HL-60 (cell line): ENCODE data around the gene ALKBH6.

Source experiments
- DNase-seq, 2 experiments: peaks; one replicate each; pipeline ENCODE4 v3.0.0-alpha.2; 2010 to 2020; ENCODE audit warnings: low read depth in 1 of 2, low spot score in 1 of 2
- H3K27ac ChIP-seq: fragments of 250-450 bp; sonication (Bioruptor Pico); replicated peaks from 2 replicates; pipeline ENCODE4 v1.5.1; 2020; ENCODE audit warnings: mild to moderate bottlenecking, moderate library complexity
- H3K27me3 ChIP-seq: fragments of 250-450 bp; sonication (Bioruptor Pico); 2 replicates; pipeline ENCODE4 v1.5.1; 2021; ENCODE audit warnings: mild to moderate bottlenecking, moderate library complexity; ENCODE audit not compliant: insufficient read depth, poor library complexity, severe bottlenecking
- H3K4me3 ChIP-seq: replicated peaks from 2 replicates; pipeline ENCODE4 v1.5.1; 2011; ENCODE audit warnings: mild to moderate bottlenecking, control low read depth, low read length; ENCODE audit not compliant: insufficient read depth
- GABPA ChIP-seq: IDR thresholded peaks from 2 replicates; pipeline ENCODE4 v1.6.1; 2012; ENCODE audit warnings: low read depth
- POLR2AphosphoS5 ChIP-seq: IDR thresholded peaks from 2 replicates; pipeline ENCODE4 v1.6.1; 2012; ENCODE audit warnings: low read depth
- SPI1 ChIP-seq: IDR thresholded peaks from 2 replicates; pipeline ENCODE4 v1.6.1; 2012; ENCODE audit warnings: low read depth, mild to moderate bottlenecking, borderline replicate concordance
- TF ChIP-seq, protein P1 (sequence below): IDR thresholded peaks from one replicate; pipeline ENCODE4 v1.5.1; 2011; ENCODE audit warnings: low read length, control low read depth, inconsistent platforms; ENCODE audit not compliant: insufficient read depth
- TF ChIP-seq, protein P2 (sequence below): IDR thresholded peaks from 2 replicates; pipeline ENCODE4 v1.6.1; 2012; ENCODE audit warnings: low read depth; ENCODE audit not compliant: insufficient replicate concordance

ALKBH6 gene

DNA sequence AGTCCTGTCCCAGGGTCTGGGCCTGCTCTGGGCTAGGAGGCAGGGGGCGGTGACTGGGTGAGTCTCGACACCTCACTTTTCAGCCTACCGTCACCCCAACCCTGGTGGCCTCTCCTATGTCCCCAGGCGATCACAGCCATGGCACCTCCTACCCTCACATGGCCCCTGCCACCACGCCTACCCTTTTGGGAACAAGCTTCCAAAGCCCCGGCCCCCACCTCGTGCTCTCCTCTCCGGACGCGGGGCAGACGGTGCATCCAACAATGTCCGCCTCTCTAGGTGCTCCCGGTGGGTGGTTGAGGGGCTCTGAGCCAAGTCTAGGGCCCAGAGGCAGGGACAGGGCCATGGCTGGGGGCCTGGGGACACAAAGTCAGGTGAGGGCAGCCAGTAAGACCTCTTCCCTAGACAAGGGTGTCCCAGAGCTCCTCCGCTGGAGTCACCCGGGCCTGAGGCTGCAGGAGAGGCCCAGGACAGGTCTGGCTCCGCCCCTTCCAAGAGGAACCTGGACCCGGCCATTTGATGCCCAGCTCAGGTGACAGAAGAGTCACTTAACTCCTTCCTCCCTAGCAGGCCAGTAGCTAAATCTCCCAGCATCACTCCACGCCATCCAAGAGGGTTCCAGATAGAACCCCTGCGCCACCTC is 5.6 kb downstream of the ALKBH6 start, which contains the start of gene SYNE4:
Gene SYNE4, minus strand, starts transcription at position 478 of the 643 bp plus-strand sequence. Its CDS starts 132 bp downstream, at position 346.
- no peak for TF ChIP-seq GABPA
- no peak for TF ChIP-seq POLR2AphosphoS5
- TF ChIP-seq SPI1 = no peak
- TF ChIP-seq, protein P1, sequence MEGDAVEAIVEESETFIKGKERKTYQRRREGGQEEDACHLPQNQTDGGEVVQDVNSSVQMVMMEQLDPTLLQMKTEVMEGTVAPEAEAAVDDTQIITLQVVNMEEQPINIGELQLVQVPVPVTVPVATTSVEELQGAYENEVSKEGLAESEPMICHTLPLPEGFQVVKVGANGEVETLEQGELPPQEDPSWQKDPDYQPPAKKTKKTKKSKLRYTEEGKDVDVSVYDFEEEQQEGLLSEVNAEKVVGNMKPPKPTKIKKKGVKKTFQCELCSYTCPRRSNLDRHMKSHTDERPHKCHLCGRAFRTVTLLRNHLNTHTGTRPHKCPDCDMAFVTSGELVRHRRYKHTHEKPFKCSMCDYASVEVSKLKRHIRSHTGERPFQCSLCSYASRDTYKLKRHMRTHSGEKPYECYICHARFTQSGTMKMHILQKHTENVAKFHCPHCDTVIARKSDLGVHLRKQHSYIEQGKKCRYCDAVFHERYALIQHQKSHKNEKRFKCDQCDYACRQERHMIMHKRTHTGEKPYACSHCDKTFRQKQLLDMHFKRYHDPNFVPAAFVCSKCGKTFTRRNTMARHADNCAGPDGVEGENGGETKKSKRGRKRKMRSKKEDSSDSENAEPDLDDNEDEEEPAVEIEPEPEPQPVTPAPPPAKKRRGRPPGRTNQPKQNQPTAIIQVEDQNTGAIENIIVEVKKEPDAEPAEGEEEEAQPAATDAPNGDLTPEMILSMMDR = no peak
- TF ChIP-seq, protein P2, sequence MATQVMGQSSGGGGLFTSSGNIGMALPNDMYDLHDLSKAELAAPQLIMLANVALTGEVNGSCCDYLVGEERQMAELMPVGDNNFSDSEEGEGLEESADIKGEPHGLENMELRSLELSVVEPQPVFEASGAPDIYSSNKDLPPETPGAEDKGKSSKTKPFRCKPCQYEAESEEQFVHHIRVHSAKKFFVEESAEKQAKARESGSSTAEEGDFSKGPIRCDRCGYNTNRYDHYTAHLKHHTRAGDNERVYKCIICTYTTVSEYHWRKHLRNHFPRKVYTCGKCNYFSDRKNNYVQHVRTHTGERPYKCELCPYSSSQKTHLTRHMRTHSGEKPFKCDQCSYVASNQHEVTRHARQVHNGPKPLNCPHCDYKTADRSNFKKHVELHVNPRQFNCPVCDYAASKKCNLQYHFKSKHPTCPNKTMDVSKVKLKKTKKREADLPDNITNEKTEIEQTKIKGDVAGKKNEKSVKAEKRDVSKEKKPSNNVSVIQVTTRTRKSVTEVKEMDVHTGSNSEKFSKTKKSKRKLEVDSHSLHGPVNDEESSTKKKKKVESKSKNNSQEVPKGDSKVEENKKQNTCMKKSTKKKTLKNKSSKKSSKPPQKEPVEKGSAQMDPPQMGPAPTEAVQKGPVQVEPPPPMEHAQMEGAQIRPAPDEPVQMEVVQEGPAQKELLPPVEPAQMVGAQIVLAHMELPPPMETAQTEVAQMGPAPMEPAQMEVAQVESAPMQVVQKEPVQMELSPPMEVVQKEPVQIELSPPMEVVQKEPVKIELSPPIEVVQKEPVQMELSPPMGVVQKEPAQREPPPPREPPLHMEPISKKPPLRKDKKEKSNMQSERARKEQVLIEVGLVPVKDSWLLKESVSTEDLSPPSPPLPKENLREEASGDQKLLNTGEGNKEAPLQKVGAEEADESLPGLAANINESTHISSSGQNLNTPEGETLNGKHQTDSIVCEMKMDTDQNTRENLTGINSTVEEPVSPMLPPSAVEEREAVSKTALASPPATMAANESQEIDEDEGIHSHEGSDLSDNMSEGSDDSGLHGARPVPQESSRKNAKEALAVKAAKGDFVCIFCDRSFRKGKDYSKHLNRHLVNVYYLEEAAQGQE = no peak
- no peaks in the 10 kb centered on the region for H3K27me3 ChIP-seq
- DNase-seq = no peak
- no peak within 1 kb of the TSS for H3K4me3 ChIP-seq
- no peak within 1 kb of the TSS for H3K27ac ChIP-seq

DNA sequence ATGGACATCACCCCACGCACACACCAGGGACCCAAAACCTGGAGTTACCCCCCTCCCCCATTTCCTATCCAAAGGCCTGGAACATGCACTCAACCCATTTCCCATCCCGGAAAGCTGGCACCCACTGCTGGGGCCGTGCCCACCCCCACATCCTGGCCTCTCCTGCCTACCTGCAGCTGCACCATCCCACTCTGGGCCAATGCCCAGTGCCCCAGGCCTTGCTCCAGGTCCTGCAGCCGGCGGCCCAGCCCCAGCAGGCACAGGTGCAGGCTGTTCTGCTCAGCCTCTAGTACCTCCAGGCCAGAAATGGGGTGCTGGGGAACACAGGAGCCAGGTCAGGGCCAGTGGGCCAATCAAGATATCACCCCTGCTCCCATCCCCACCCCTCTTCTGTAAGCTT is 7.1 kb downstream of the ALKBH6 start:
- Histone ChIP-seq H3K27me3 (no peaks in the 10 kb centered on the region), H3K4me3 (no peak overlapping the region), H3K27ac (no peak overlapping the region)
- no peak for DNase-seq
- TF ChIP-seq, protein P2 = no peak
- TF ChIP-seq POLR2AphosphoS5 = no peak
- TF ChIP-seq, protein P1 = no peak
- TF ChIP-seq GABPA = no peak
- no peak for TF ChIP-seq SPI1

DNA sequence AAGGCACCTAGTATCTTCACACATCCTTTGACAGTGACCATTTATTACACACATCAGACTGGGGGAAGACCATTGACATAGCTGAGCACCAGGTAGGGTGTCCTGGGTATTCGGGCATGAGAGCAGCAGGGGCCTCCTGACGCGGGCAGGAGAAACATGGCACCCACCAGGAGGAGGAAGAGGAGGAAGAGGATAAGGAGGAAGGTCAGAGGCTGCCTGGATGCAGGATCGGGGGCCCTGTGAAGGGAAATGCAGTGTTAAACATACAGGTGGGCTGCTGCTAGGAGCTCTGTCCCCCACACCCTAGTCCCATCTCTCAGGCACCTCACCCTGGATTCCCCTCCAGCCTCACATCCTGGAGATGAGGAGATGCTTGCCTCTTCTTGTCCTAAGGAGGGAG is 10.7 kb downstream of the ALKBH6 start:
- no peak for DNase-seq

More for the DNA sequence above, 10.7 kb downstream of the ALKBH6 start:
- H3K27ac ChIP-seq = no peak overlapping the region
- no peak for TF ChIP-seq POLR2AphosphoS5
- TF ChIP-seq, protein P2 = no peak
- no peak for TF ChIP-seq GABPA
- TF ChIP-seq SPI1 = no peak
- TF ChIP-seq, protein P1 = no peak
- H3K4me3 ChIP-seq = no peak overlapping the region
- no peaks in the 10 kb centered on the region for H3K27me3 ChIP-seq
